PFSK-1 (cell line): Measurements from ENCODE around the gene BZW1.

Experiments
- POLR2AphosphoS5 ChIP-seq: IDR thresholded peaks from 2 replicates; pipeline ENCODE4 v1.6.1; 2012; ENCODE audit warnings: low read depth, mild to moderate bottlenecking, control low read depth, low read length, moderate library complexity
- SIN3A ChIP-seq: IDR thresholded peaks from 2 replicates; pipeline ENCODE4 v1.6.1; 2012; ENCODE audit warnings: mild to moderate bottlenecking, low read length, moderate library complexity, borderline replicate concordance; ENCODE audit not compliant: insufficient read depth
- TAF1 ChIP-seq: IDR thresholded peaks from 2 replicates; pipeline ENCODE4 v1.6.1; 2012; ENCODE audit warnings: low read length, control low read depth, borderline replicate concordance; ENCODE audit not compliant: insufficient read depth
- TF ChIP-seq, protein P1 (sequence below), 2 experiments: IDR thresholded peaks; 2 replicates each; pipeline versions ENCODE4 v1.6.1 to v1.8.0; 2011 to 2012; ENCODE audit warnings: low read depth in 2 of 2, low read length in 2 of 2, control low read depth in 1 of 2, inconsistent platforms in 1 of 2, mild to moderate bottlenecking in 1 of 2, moderate library complexity in 1 of 2; ENCODE audit not compliant: insufficient read depth in 1 of 2

DNA sequence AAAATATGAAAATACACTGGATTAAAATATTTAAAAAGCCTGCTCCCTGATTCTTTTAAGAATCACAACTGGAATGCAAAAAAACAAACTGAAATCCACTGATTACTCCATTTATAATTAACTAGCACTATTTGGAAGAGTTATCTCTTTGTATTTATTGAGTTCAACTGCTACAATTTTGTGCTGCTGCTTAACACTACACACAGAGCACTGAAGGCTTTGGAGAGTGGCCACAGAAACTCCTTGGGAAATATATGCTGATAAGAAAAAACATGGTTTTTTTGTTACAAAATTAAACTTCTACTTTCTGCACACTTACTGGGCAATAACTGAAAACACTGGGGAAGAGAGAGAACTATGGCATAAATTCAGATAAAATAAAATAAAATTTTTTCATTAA lies 19.8 kb upstream of the BZW1 start:
- TF ChIP-seq POLR2AphosphoS5 (no peak), TAF1 (no peak), SIN3A (no peak)
- TF ChIP-seq, protein P1, sequence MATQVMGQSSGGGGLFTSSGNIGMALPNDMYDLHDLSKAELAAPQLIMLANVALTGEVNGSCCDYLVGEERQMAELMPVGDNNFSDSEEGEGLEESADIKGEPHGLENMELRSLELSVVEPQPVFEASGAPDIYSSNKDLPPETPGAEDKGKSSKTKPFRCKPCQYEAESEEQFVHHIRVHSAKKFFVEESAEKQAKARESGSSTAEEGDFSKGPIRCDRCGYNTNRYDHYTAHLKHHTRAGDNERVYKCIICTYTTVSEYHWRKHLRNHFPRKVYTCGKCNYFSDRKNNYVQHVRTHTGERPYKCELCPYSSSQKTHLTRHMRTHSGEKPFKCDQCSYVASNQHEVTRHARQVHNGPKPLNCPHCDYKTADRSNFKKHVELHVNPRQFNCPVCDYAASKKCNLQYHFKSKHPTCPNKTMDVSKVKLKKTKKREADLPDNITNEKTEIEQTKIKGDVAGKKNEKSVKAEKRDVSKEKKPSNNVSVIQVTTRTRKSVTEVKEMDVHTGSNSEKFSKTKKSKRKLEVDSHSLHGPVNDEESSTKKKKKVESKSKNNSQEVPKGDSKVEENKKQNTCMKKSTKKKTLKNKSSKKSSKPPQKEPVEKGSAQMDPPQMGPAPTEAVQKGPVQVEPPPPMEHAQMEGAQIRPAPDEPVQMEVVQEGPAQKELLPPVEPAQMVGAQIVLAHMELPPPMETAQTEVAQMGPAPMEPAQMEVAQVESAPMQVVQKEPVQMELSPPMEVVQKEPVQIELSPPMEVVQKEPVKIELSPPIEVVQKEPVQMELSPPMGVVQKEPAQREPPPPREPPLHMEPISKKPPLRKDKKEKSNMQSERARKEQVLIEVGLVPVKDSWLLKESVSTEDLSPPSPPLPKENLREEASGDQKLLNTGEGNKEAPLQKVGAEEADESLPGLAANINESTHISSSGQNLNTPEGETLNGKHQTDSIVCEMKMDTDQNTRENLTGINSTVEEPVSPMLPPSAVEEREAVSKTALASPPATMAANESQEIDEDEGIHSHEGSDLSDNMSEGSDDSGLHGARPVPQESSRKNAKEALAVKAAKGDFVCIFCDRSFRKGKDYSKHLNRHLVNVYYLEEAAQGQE (IDR thresholded peaks at IDR 0.05; ENCODE audit: insufficient read depth in 1 of 2, low read depth in 2 of 2, low read length in 2 of 2) = no peak
